Measurements from ENCODE around the gene ADGRA3.
"Not testable (repeated sequence)": the region's sequence is repeated elsewhere in the genome, so short reads cannot be mapped to it uniquely, and the experiment has no call there.

ADGRA3 gene

GRCh38 chr4:22480675-22481327 lies 35.1 kb downstream of the ADGRA3 start:
- no peak for DNase-seq

GRCh38 chr4:22478426-22478825 lies 37.4 kb downstream of the ADGRA3 start:
- DNase-seq, result no peak

GRCh38 chr4:22477813-22478182 lies 38.1 kb downstream of the ADGRA3 start:
- no peak for DNase-seq

GRCh38 chr4:22477136-22477812 lies 38.6 kb downstream of the ADGRA3 start:
- DNase-seq, result no peak

- no peak for DNase-seq
Measured at GRCh38 chr4:22476011-22476410, 39.9 kb downstream of the ADGRA3 start.

GRCh38 chr4:22475311-22475646 lies 40.6 kb downstream of the ADGRA3 start:
- not testable (repeated sequence) for DNase-seq

GRCh38 chr4:22474636-22475310 lies 41.1 kb downstream of the ADGRA3 start:
- DNase-seq, result no peak

- no peak for DNase-seq
Measured at GRCh38 chr4:22473268-22473667, 42.6 kb downstream of the ADGRA3 start.

GRCh38 chr4:22471999-22472461 lies 43.8 kb downstream of the ADGRA3 start:
- DNase-seq, result peak; percentile 49

- no peak for DNase-seq
Measured at GRCh38 chr4:22471419-22471818, 44.4 kb downstream of the ADGRA3 start.

GRCh38 chr4:22466581-22466980 lies 49.3 kb downstream of the ADGRA3 start:
- DNase-seq, result no peak

- no peak for DNase-seq
Measured at GRCh38 chr4:22465996-22466395, 49.9 kb downstream of the ADGRA3 start.

- no peak for DNase-seq
Measured at GRCh38 chr4:22465349-22465748, 50.5 kb downstream of the ADGRA3 start.

- no peak for DNase-seq
Measured at GRCh38 chr4:22463179-22463578, 52.7 kb downstream of the ADGRA3 start.

GRCh38 chr4:22462688-22463087 lies 53.2 kb downstream of the ADGRA3 start:
- DNase-seq, result no peak

- no peak for DNase-seq
Measured at GRCh38 chr4:22460266-22460665, 55.6 kb downstream of the ADGRA3 start.

GRCh38 chr4:22458098-22458497 lies 57.8 kb downstream of the ADGRA3 start:
- DNase-seq, result no peak

- no peak for DNase-seq
Measured at GRCh38 chr4:22457348-22457747, 58.5 kb downstream of the ADGRA3 start.

- DNase-seq, result no peak
Measured at GRCh38 chr4:22456291-22456690, 59.6 kb downstream of the ADGRA3 start.

- no peak for DNase-seq
Measured at GRCh38 chr4:22454955-22455354, 60.9 kb downstream of the ADGRA3 start.

GRCh38 chr4:22454216-22454838 lies 61.5 kb downstream of the ADGRA3 start:
- no peak for DNase-seq

GRCh38 chr4:22444813-22445212 lies 71.1 kb downstream of the ADGRA3 start:
- DNase-seq, result no peak

- no peak for DNase-seq
Measured at GRCh38 chr4:22442956-22443355, 72.9 kb downstream of the ADGRA3 start.

GRCh38 chr4:22440999-22441398 lies 74.9 kb downstream of the ADGRA3 start:
- no peak for DNase-seq

Measured in right hindlimb (tissue), 1 donor.